Measurements from ENCODE around the gene GSK3B.

Gene GSK3B

GRCh38 chr3:119796368-119796767, 297.9 kb downstream of the GSK3B start:
- no peaks in the 10 kb centered on the region for H3K9me3 Mint-ChIP-seq
- peaks cover 26% of the 10 kb centered on the region for H3K27me3 Mint-ChIP-seq (ENCODE audit: low read depth)

GRCh38 chr3:119795849-119796248, 298.4 kb downstream of the GSK3B start:
- no peak for DNase-seq (ENCODE audit: low spot score)
- H3K4me3 Mint-ChIP-seq: no peak overlapping the region
- no peaks in the 10 kb centered on the region for H3K4me1 Mint-ChIP-seq (ENCODE audit: low read depth)
- no peak overlapping the region for H3K27ac Mint-ChIP-seq
- H3K27me3 Mint-ChIP-seq (ENCODE audit: low read depth): peaks cover 26% of the 10 kb centered on the region
- H3K36me3 Mint-ChIP-seq (ENCODE audit: low read depth): no peaks in the 10 kb centered on the region
- no peaks in the 10 kb centered on the region for H3K9me3 Mint-ChIP-seq

More at GRCh38 chr3:119796368-119796767, 297.9 kb downstream of the GSK3B start:
- no peak overlapping the region for H3K27ac Mint-ChIP-seq
- no peak overlapping the region for H3K4me3 Mint-ChIP-seq
- no peaks in the 10 kb centered on the region for H3K36me3 Mint-ChIP-seq (ENCODE audit: low read depth)
- DNase-seq (ENCODE audit: low spot score): no peak
- H3K4me1 Mint-ChIP-seq (ENCODE audit: low read depth): no peaks in the 10 kb centered on the region

GRCh38 chr3:119794971-119795612, 299.2 kb downstream of the GSK3B start:
- no peak overlapping the region for H3K27ac Mint-ChIP-seq
- H3K4me3 Mint-ChIP-seq: no peak overlapping the region
- no peaks in the 10 kb centered on the region for H3K36me3 Mint-ChIP-seq (ENCODE audit: low read depth)
- no peaks in the 10 kb centered on the region for H3K9me3 Mint-ChIP-seq
- H3K27me3 Mint-ChIP-seq (ENCODE audit: low read depth): peaks cover 21% of the 10 kb centered on the region
- H3K4me1 Mint-ChIP-seq (ENCODE audit: low read depth): no peaks in the 10 kb centered on the region
- no peak for DNase-seq (ENCODE audit: low spot score)

- Mint-ChIP-seq H3K9me3 (peaks cover 2% of the 10 kb centered on the region), H3K36me3 (ENCODE audit: low read depth) (no peaks in the 10 kb centered on the region), H3K27ac (no peak overlapping the region), H3K4me3 (no peak overlapping the region), H3K4me1 (ENCODE audit: low read depth) (no peaks in the 10 kb centered on the region), H3K27me3 (ENCODE audit: low read depth) (peaks cover 18% of the 10 kb centered on the region)
- no peak for DNase-seq (ENCODE audit: low spot score)
Observed at GRCh38 chr3:119794401-119794800, 299.8 kb downstream of the GSK3B start.

- H3K9me3 Mint-ChIP-seq: peaks cover 9% of the 10 kb centered on the region
- peaks cover 11% of the 10 kb centered on the region for H3K27me3 Mint-ChIP-seq (ENCODE audit: low read depth)
- no peak overlapping the region for H3K27ac Mint-ChIP-seq
- no peak for DNase-seq (ENCODE audit: low spot score)
- H3K36me3 Mint-ChIP-seq (ENCODE audit: low read depth): no peaks in the 10 kb centered on the region
- no peaks in the 10 kb centered on the region for H3K4me1 Mint-ChIP-seq (ENCODE audit: low read depth)
- H3K4me3 Mint-ChIP-seq: no peak overlapping the region
Observed at GRCh38 chr3:119792270-119792669, 302.0 kb downstream of the GSK3B start.

- DNase-seq (ENCODE audit: low spot score): no peak
- no peaks in the 10 kb centered on the region for H3K27me3 Mint-ChIP-seq (ENCODE audit: low read depth)
- H3K4me1 Mint-ChIP-seq (ENCODE audit: low read depth): no peaks in the 10 kb centered on the region
- H3K9me3 Mint-ChIP-seq: peaks cover 9% of the 10 kb centered on the region
- H3K27ac Mint-ChIP-seq: no peak overlapping the region
- no peaks in the 10 kb centered on the region for H3K36me3 Mint-ChIP-seq (ENCODE audit: low read depth)
- H3K4me3 Mint-ChIP-seq: no peak overlapping the region
Observed at GRCh38 chr3:119790369-119790768, 303.9 kb downstream of the GSK3B start.

GRCh38 chr3:119786409-119786808, 307.8 kb downstream of the GSK3B start:
- Mint-ChIP-seq H3K36me3 (ENCODE audit: low read depth) (no peaks in the 10 kb centered on the region), H3K9me3 (peaks cover 9% of the 10 kb centered on the region), H3K27ac (no peak overlapping the region), H3K27me3 (ENCODE audit: low read depth) (no peaks in the 10 kb centered on the region), H3K4me1 (ENCODE audit: low read depth) (no peaks in the 10 kb centered on the region), H3K4me3 (no peak overlapping the region)
- DNase-seq (ENCODE audit: low spot score): no peak

GRCh38 chr3:119783883-119784282, 310.4 kb downstream of the GSK3B start:
- H3K27me3 Mint-ChIP-seq (ENCODE audit: low read depth): no peaks in the 10 kb centered on the region
- no peak for DNase-seq (ENCODE audit: low spot score)
- H3K27ac Mint-ChIP-seq: no peak overlapping the region
- no peaks in the 10 kb centered on the region for H3K36me3 Mint-ChIP-seq (ENCODE audit: low read depth)
- peaks cover 8% of the 10 kb centered on the region for H3K4me1 Mint-ChIP-seq (ENCODE audit: low read depth)
- peaks cover 2% of the 10 kb centered on the region for H3K9me3 Mint-ChIP-seq
- no peak overlapping the region for H3K4me3 Mint-ChIP-seq

GRCh38 chr3:119783255-119783654, 311.0 kb downstream of the GSK3B start:
- H3K27me3 Mint-ChIP-seq (ENCODE audit: low read depth): no peaks in the 10 kb centered on the region
- no peak overlapping the region for H3K27ac Mint-ChIP-seq
- no peak overlapping the region for H3K4me3 Mint-ChIP-seq
- H3K9me3 Mint-ChIP-seq: no peaks in the 10 kb centered on the region
- no peaks in the 10 kb centered on the region for H3K36me3 Mint-ChIP-seq (ENCODE audit: low read depth)
- H3K4me1 Mint-ChIP-seq (ENCODE audit: low read depth): peaks cover 8% of the 10 kb centered on the region
- no peak for DNase-seq (ENCODE audit: low spot score)

- no peak overlapping the region for H3K4me3 Mint-ChIP-seq
- H3K4me1 Mint-ChIP-seq (ENCODE audit: low read depth): peaks cover 8% of the 10 kb centered on the region
Observed at GRCh38 chr3:119782460-119782859, 311.8 kb downstream of the GSK3B start.

GRCh38 chr3:119781330-119782198, 312.7 kb downstream of the GSK3B start, which contains the start of gene NR1I2:
Gene NR1I2 (plus strand): TSS chr3:119782101.
- H3K4me1 Mint-ChIP-seq (ENCODE audit: low read depth): peaks cover 8% of the 10 kb centered on the region
- H3K36me3 Mint-ChIP-seq (ENCODE audit: low read depth): no peaks in the 10 kb centered on the region
- no peak within 1 kb of the TSS for H3K4me3 Mint-ChIP-seq
- no peak within 1 kb of the TSS for H3K27ac Mint-ChIP-seq
- DNase-seq (ENCODE audit: low spot score): no peak
- no peaks in the 10 kb centered on the region for H3K9me3 Mint-ChIP-seq
- no peaks in the 10 kb centered on the region for H3K27me3 Mint-ChIP-seq (ENCODE audit: low read depth)

More at GRCh38 chr3:119782460-119782859, 311.8 kb downstream of the GSK3B start:
- Mint-ChIP-seq H3K36me3 (ENCODE audit: low read depth) (no peaks in the 10 kb centered on the region), H3K27me3 (ENCODE audit: low read depth) (no peaks in the 10 kb centered on the region), H3K27ac (no peak overlapping the region), H3K9me3 (no peaks in the 10 kb centered on the region)
- DNase-seq (ENCODE audit: low spot score): no peak

GRCh38 chr3:119779731-119780383, 314.4 kb downstream of the GSK3B start:
- peaks cover 8% of the 10 kb centered on the region for H3K4me1 Mint-ChIP-seq (ENCODE audit: low read depth)
- H3K9me3 Mint-ChIP-seq: no peaks in the 10 kb centered on the region
- H3K36me3 Mint-ChIP-seq (ENCODE audit: low read depth): no peaks in the 10 kb centered on the region
- no peak overlapping the region for H3K27ac Mint-ChIP-seq
- DNase-seq (ENCODE audit: low spot score): no peak
- no peak overlapping the region for H3K4me3 Mint-ChIP-seq
- H3K27me3 Mint-ChIP-seq (ENCODE audit: low read depth): no peaks in the 10 kb centered on the region

- no peak for DNase-seq (ENCODE audit: low spot score)
- H3K27me3 Mint-ChIP-seq (ENCODE audit: low read depth): no peaks in the 10 kb centered on the region
- H3K4me1 Mint-ChIP-seq (ENCODE audit: low read depth): peaks cover 8% of the 10 kb centered on the region
- H3K36me3 Mint-ChIP-seq (ENCODE audit: low read depth): no peaks in the 10 kb centered on the region
- H3K9me3 Mint-ChIP-seq: no peaks in the 10 kb centered on the region
- no peak overlapping the region for H3K27ac Mint-ChIP-seq
- H3K4me3 Mint-ChIP-seq: no peak overlapping the region
Observed at GRCh38 chr3:119778811-119779210, 315.4 kb downstream of the GSK3B start.

GRCh38 chr3:119778176-119778575, 316.1 kb downstream of the GSK3B start:
- DNase-seq (ENCODE audit: low spot score): no peak
- H3K27me3 Mint-ChIP-seq (ENCODE audit: low read depth): peaks cover 4% of the 10 kb centered on the region
- H3K4me3 Mint-ChIP-seq: no peak overlapping the region
- H3K36me3 Mint-ChIP-seq (ENCODE audit: low read depth): no peaks in the 10 kb centered on the region
- H3K9me3 Mint-ChIP-seq: no peaks in the 10 kb centered on the region
- peaks cover 8% of the 10 kb centered on the region for H3K4me1 Mint-ChIP-seq (ENCODE audit: low read depth)
- H3K27ac Mint-ChIP-seq: no peak overlapping the region
